ENCODE results near the gene MRLN. TPM values are rescaled to one million over a fixed set of nuclear protein-coding genes. Genes with fewer than 3 reads are reported as not detected.

Gene MRLN
- total and polyA plus RNA-seq, 2 donors = 0.47 to 2.0 TPM

Other genes starting within 250 kb of the MRLN start
- 1.6 TPM for gene SLC16A9, start 43.6 kb downstream of the MRLN start, total RNA-seq
- 5.3 TPM for gene SLC16A9, start 43.6 kb downstream of the MRLN start, polyA plus RNA-seq
- gene CCDC6, start 153.1 kb upstream of the MRLN start, total RNA-seq = 9.3 TPM
- gene CCDC6, start 153.1 kb upstream of the MRLN start, polyA plus RNA-seq = 19.9 TPM

Data from thymus (tissue), 2 donors.